Measurements from ENCODE around the gene ZIC1. TPM values are rescaled to one million over a fixed set of nuclear protein-coding genes. Genes with fewer than 3 reads are reported as not detected.

Gene ZIC1
- total RNA-seq, 1 experiment from 2014 or later = not detected

- H4K8ac ChIP-seq (replicated peaks; ENCODE audit: insufficient read length, low read depth, low read length) = no peak overlapping the region
- no peak overlapping the region for H2AK5ac ChIP-seq (ENCODE audit: insufficient read length, low read length)
- H4K5ac ChIP-seq (ENCODE audit: insufficient read length, low read depth, low read length) = no peak overlapping the region
- H3K4me1 Mint-ChIP-seq = peaks cover 32 to 76% of the 10 kb centered on the region in 2 experiments
- peaks cover 100% of the 10 kb centered on the region for H3K27me3 Mint-ChIP-seq (ENCODE audit: low read depth)
- peaks cover 21% of the 10 kb centered on the region for H3K23me2 ChIP-seq (ENCODE audit: insufficient read length, low read depth, low read length, poor library complexity, severe bottlenecking)
- H3K56ac ChIP-seq (ENCODE audit: insufficient read length, low read depth, low read length) = no peak overlapping the region
- no peak overlapping the region for H2BK20ac ChIP-seq (ENCODE audit: low read depth, low read length, poor library complexity, severe bottlenecking)
- no peak overlapping the region for H2BK5ac ChIP-seq (ENCODE audit: insufficient read length, low read length)
- H2BK12ac ChIP-seq (ENCODE audit: insufficient read length, low read depth, low read length) = no peak overlapping the region
- no peaks in the 10 kb centered on the region for H3K79me2 ChIP-seq (ENCODE audit: insufficient read depth, low read length)
- H3K4me2 ChIP-seq (ENCODE audit: insufficient read depth, insufficient read length, low read length) = no peak overlapping the region
- no peak overlapping the region for H4K91ac ChIP-seq (ENCODE audit: insufficient read length, low read depth, low read length)
- H3K79me1 ChIP-seq (ENCODE audit: insufficient read depth, low read depth, low read length, poor library complexity, severe bottlenecking) = no peaks in the 10 kb centered on the region
- H3K9me3 Mint-ChIP-seq = peaks cover 3 to 14% of the 10 kb centered on the region in 2 experiments; a peak in 4 of 5 replicates
- no peaks in the 10 kb centered on the region for H4K20me1 ChIP-seq (ENCODE audit: control insufficient read depth, insufficient read depth, insufficient read length)
- no peak overlapping the region for H3K27ac ChIP-seq (ENCODE audit: insufficient read length, low read depth, low read length)
- H3T11ph ChIP-seq (ENCODE audit: low read length) = no peak overlapping the region
- WGBS (ENCODE audit: extremely low coverage, insufficient read length, low lambda C conversion rate) = no CpG with 5 or more reads among the region's 12 CpGs
- H3K18ac ChIP-seq (ENCODE audit: insufficient read length, low read depth, low read length) = no peak overlapping the region
- H3K23ac ChIP-seq (ENCODE audit: insufficient read length, low read depth, low read length) = no peak overlapping the region
- no peak overlapping the region for H2BK120ac ChIP-seq (ENCODE audit: low read depth, low read length, poor library complexity, severe bottlenecking)
- no peak overlapping the region for H3K27ac Mint-ChIP-seq
- H3K14ac ChIP-seq (ENCODE audit: insufficient read depth, low read length) = no peak overlapping the region
- no peak for DNase-seq
- H3K9ac ChIP-seq (ENCODE audit: extremely low read depth, insufficient read length, low read length) = no peak overlapping the region
- H3K36me3 Mint-ChIP-seq (ENCODE audit: insufficient read depth in 1 of 3, low read depth in 3 of 3) = peaks cover 0 to 2% (median 0%) of the 10 kb centered on the region in 3 experiments; a peak in 3 of 7 replicates
- H3K27me3 ChIP-seq (ENCODE audit: insufficient read depth, low read length) = peaks cover 86% of the 10 kb centered on the region
- H3K4ac ChIP-seq (ENCODE audit: low read depth, low read length) = no peak overlapping the region
- H2AFZ ChIP-seq (ENCODE audit: low read length) = no peak overlapping the region
- TF ChIP-seq CTCF (conservative IDR thresholded peaks at IDR 0.05) = no peak
- H3K4me3 Mint-ChIP-seq = peak overlapping the region in 1 of 2 experiments; percentile 82; a peak in 3 of 5 replicates
- no peak overlapping the region for H2BK15ac ChIP-seq (ENCODE audit: low read depth, low read length)
- no peaks in the 10 kb centered on the region for H3K9me3 ChIP-seq (ENCODE audit: control insufficient read depth, low read depth, low read length)
- H3K4me1 ChIP-seq (ENCODE audit: insufficient read depth, low read length) = no peaks in the 10 kb centered on the region; the same call in none of the 2 replicates
These were observed 19.4 kb upstream of the ZIC1 start for GRCh38 chr3:147389717-147390116.
